Measurements from ENCODE around the gene UBE2E1. TPM values are rescaled to one million over a fixed set of nuclear protein-coding genes. Genes with fewer than 3 reads are reported as not detected.

Gene UBE2E1
- total RNA-seq, 2 experiments from 2014 or later: 73.9 to 74.9 TPM

GRCh38 chr3:23781051-23781450 is 24.7 kb upstream of the UBE2E1 start:
- Mint-ChIP-seq H3K36me3 (no peaks in the 10 kb centered on the region), H3K4me3 (no peak overlapping the region), H3K9me3 (no peaks in the 10 kb centered on the region), H3K27ac (no peak overlapping the region), H3K4me1 (no peaks in the 10 kb centered on the region), H3K27me3 (peaks cover 6% of the 10 kb centered on the region)
- no peak for DNase-seq

GRCh38 chr3:23781871-23782270 is 23.9 kb upstream of the UBE2E1 start:
- H3K27ac Mint-ChIP-seq: no peak overlapping the region
- no peak overlapping the region for H3K4me3 Mint-ChIP-seq
- H3K36me3 Mint-ChIP-seq: no peaks in the 10 kb centered on the region
- DNase-seq: no peak
- H3K9me3 Mint-ChIP-seq: no peaks in the 10 kb centered on the region
- peaks cover 6% of the 10 kb centered on the region for H3K27me3 Mint-ChIP-seq
- no peaks in the 10 kb centered on the region for H3K4me1 Mint-ChIP-seq

GRCh38 chr3:23785097-23785645 is 20.6 kb upstream of the UBE2E1 start:
- H3K27me3 Mint-ChIP-seq: peaks cover 4% of the 10 kb centered on the region
- no peaks in the 10 kb centered on the region for H3K36me3 Mint-ChIP-seq

GRCh38 chr3:23785882-23786281 is 19.9 kb upstream of the UBE2E1 start:
- no peaks in the 10 kb centered on the region for H3K4me1 Mint-ChIP-seq
- DNase-seq: no peak
- H3K27ac Mint-ChIP-seq: no peak overlapping the region
- no peak overlapping the region for H3K4me3 Mint-ChIP-seq
- no peaks in the 10 kb centered on the region for H3K27me3 Mint-ChIP-seq
- no peaks in the 10 kb centered on the region for H3K36me3 Mint-ChIP-seq
- H3K9me3 Mint-ChIP-seq: no peaks in the 10 kb centered on the region

More at GRCh38 chr3:23785097-23785645, 20.6 kb upstream of the UBE2E1 start:
- Mint-ChIP-seq H3K27ac (no peak overlapping the region), H3K4me1 (no peaks in the 10 kb centered on the region), H3K9me3 (no peaks in the 10 kb centered on the region), H3K4me3 (no peak overlapping the region)
- no peak for DNase-seq

GRCh38 chr3:23791678-23792077 is 14.1 kb upstream of the UBE2E1 start:
- Mint-ChIP-seq H3K4me3 (no peak overlapping the region), H3K27ac (no peak overlapping the region), H3K36me3 (no peaks in the 10 kb centered on the region), H3K27me3 (peaks cover 5% of the 10 kb centered on the region), H3K4me1 (peaks cover 2% of the 10 kb centered on the region), H3K9me3 (no peaks in the 10 kb centered on the region)
- no peak for DNase-seq

GRCh38 chr3:23793528-23794134 is 12.1 kb upstream of the UBE2E1 start:
- Mint-ChIP-seq H3K27ac (no peak overlapping the region), H3K36me3 (no peaks in the 10 kb centered on the region), H3K9me3 (no peaks in the 10 kb centered on the region), H3K27me3 (peaks cover 5% of the 10 kb centered on the region), H3K4me3 (no peak overlapping the region), H3K4me1 (peaks cover 18% of the 10 kb centered on the region)
- DNase-seq: no peak

GRCh38 chr3:23795096-23795495 is 10.7 kb upstream of the UBE2E1 start:
- Mint-ChIP-seq H3K27ac (no peak overlapping the region), H3K27me3 (peaks cover 5% of the 10 kb centered on the region), H3K9me3 (no peaks in the 10 kb centered on the region), H3K4me1 (peaks cover 18% of the 10 kb centered on the region), H3K36me3 (no peaks in the 10 kb centered on the region), H3K4me3 (no peak overlapping the region)
- DNase-seq: no peak

GRCh38 chr3:23796518-23796917 is 9.2 kb upstream of the UBE2E1 start:
- H3K4me1 Mint-ChIP-seq: peaks cover 18% of the 10 kb centered on the region
- no peak overlapping the region for H3K27ac Mint-ChIP-seq
- DNase-seq: no peak
- no peaks in the 10 kb centered on the region for H3K9me3 Mint-ChIP-seq
- peaks cover 5% of the 10 kb centered on the region for H3K27me3 Mint-ChIP-seq
- no peak overlapping the region for H3K4me3 Mint-ChIP-seq
- H3K36me3 Mint-ChIP-seq: no peaks in the 10 kb centered on the region

GRCh38 chr3:23797491-23797890 is 8.3 kb upstream of the UBE2E1 start:
- no peak overlapping the region for H3K27ac Mint-ChIP-seq
- no peak overlapping the region for H3K4me3 Mint-ChIP-seq
- H3K9me3 Mint-ChIP-seq: no peaks in the 10 kb centered on the region
- peaks cover 5% of the 10 kb centered on the region for H3K27me3 Mint-ChIP-seq
- peaks cover 18% of the 10 kb centered on the region for H3K4me1 Mint-ChIP-seq
- no peak for DNase-seq
- no peaks in the 10 kb centered on the region for H3K36me3 Mint-ChIP-seq

GRCh38 chr3:23798456-23798855 is 7.3 kb upstream of the UBE2E1 start:
- no peak overlapping the region for H3K27ac Mint-ChIP-seq
- H3K27me3 Mint-ChIP-seq: peaks cover 10% of the 10 kb centered on the region
- H3K4me1 Mint-ChIP-seq: peaks cover 18% of the 10 kb centered on the region
- H3K36me3 Mint-ChIP-seq: no peaks in the 10 kb centered on the region
- H3K4me3 Mint-ChIP-seq: no peak overlapping the region
- no peak for DNase-seq
- H3K9me3 Mint-ChIP-seq: no peaks in the 10 kb centered on the region

- H3K27me3 Mint-ChIP-seq: peaks cover 7% of the 10 kb centered on the region
- H3K9me3 Mint-ChIP-seq: no peaks in the 10 kb centered on the region
- DNase-seq: no peak
- no peak overlapping the region for H3K4me3 Mint-ChIP-seq
- no peak overlapping the region for H3K27ac Mint-ChIP-seq
- H3K4me1 Mint-ChIP-seq: peaks cover 18% of the 10 kb centered on the region
- no peaks in the 10 kb centered on the region for H3K36me3 Mint-ChIP-seq
These were observed 6.9 kb upstream of the UBE2E1 start for GRCh38 chr3:23798876-23799275.

- no peak overlapping the region for H3K27ac Mint-ChIP-seq
- H3K27me3 Mint-ChIP-seq: peaks cover 12% of the 10 kb centered on the region
- no peak overlapping the region for H3K4me3 Mint-ChIP-seq
- no peaks in the 10 kb centered on the region for H3K9me3 Mint-ChIP-seq
- no peaks in the 10 kb centered on the region for H3K36me3 Mint-ChIP-seq
- no peak for DNase-seq
- H3K4me1 Mint-ChIP-seq: peaks cover 22% of the 10 kb centered on the region
These were observed 5.0 kb upstream of the UBE2E1 start for GRCh38 chr3:23800731-23801130.

- peaks cover 12% of the 10 kb centered on the region for H3K27me3 Mint-ChIP-seq
- DNase-seq: no peak
- peaks cover 31% of the 10 kb centered on the region for H3K4me1 Mint-ChIP-seq
- no peak overlapping the region for H3K4me3 Mint-ChIP-seq
- H3K9me3 Mint-ChIP-seq: no peaks in the 10 kb centered on the region
- H3K36me3 Mint-ChIP-seq: peaks cover 20% of the 10 kb centered on the region
- H3K27ac Mint-ChIP-seq: no peak overlapping the region
These were observed 1.1 kb upstream of the UBE2E1 start for GRCh38 chr3:23804441-23805209.

- H3K27me3 Mint-ChIP-seq: peaks cover 12% of the 10 kb centered on the region
- H3K4me3 Mint-ChIP-seq: peak overlapping the region; percentile 90
- H3K27ac Mint-ChIP-seq: peak overlapping the region; percentile 70
These were observed 534 bp upstream of the UBE2E1 start for GRCh38 chr3:23805210-23805632.

GRCh38 chr3:23806534-23807423 is 1.0 kb downstream of the UBE2E1 start:
- DNase-seq: peak; percentile 18
- Mint-ChIP-seq H3K27me3 (peaks cover 12% of the 10 kb centered on the region), H3K36me3 (peaks cover 30% of the 10 kb centered on the region), H3K9me3 (no peaks in the 10 kb centered on the region), H3K4me3 (peak overlapping the region; percentile 94), H3K4me1 (peaks cover 46% of the 10 kb centered on the region), H3K27ac (peak overlapping the region; percentile 93)

More at GRCh38 chr3:23805210-23805632, 534 bp upstream of the UBE2E1 start:
- peaks cover 37% of the 10 kb centered on the region for H3K4me1 Mint-ChIP-seq
- no peak for DNase-seq
- no peaks in the 10 kb centered on the region for H3K9me3 Mint-ChIP-seq
- H3K36me3 Mint-ChIP-seq: peaks cover 26% of the 10 kb centered on the region
